Measurements from ENCODE around the gene IQCB1.

The IQCB1 gene

DNA sequence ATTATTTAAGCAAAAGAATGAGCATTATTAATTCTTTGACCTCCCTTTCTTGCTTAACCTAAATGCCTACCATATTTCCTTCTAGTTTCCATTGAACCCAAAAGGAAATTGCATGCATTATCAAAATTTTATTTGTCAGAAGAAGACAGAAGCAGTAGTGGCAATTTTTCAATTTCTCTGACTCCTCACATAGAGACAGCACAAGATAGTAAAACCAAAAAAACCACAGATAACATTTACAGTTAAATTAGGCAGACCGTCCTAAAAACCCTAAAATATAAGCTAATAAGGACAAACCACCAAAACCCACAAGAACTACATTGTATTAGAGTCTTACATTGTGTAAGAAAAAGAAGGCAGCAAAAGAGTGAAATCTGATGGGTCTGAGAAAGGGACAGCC, 112.4 kb downstream of the IQCB1 start:
- TF ChIP-seq, protein P1, sequence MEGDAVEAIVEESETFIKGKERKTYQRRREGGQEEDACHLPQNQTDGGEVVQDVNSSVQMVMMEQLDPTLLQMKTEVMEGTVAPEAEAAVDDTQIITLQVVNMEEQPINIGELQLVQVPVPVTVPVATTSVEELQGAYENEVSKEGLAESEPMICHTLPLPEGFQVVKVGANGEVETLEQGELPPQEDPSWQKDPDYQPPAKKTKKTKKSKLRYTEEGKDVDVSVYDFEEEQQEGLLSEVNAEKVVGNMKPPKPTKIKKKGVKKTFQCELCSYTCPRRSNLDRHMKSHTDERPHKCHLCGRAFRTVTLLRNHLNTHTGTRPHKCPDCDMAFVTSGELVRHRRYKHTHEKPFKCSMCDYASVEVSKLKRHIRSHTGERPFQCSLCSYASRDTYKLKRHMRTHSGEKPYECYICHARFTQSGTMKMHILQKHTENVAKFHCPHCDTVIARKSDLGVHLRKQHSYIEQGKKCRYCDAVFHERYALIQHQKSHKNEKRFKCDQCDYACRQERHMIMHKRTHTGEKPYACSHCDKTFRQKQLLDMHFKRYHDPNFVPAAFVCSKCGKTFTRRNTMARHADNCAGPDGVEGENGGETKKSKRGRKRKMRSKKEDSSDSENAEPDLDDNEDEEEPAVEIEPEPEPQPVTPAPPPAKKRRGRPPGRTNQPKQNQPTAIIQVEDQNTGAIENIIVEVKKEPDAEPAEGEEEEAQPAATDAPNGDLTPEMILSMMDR (IDR thresholded peaks at IDR 0.05; ENCODE audit: control insufficient read depth, insufficient read depth, low read depth, low read length, missing control alignments) = no peak
- DNase-seq (ENCODE audit: low read depth) = no peak
- H3K4me3 ChIP-seq (ENCODE audit: control insufficient read depth, low read depth, low read length) = no peak overlapping the region

DNA sequence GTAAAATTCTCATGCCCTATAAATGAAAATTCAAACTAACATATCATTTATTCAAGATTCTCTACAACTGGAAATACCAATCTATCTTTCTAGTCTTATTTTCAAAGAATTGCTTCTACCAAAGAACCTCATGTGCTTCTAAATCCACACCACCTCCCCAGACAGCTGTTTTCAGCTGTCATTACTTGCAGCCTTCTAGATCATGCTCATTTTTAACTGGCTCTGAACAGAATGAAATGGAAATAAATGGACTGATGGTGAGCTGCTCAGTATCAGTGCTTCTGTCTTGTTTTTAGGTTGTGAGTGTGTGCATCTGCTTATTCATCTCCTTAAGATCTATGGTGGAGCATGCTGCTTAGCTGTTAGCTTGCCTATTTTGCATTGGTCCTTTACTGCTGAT, 114.7 kb downstream of the IQCB1 start:
- no peak for DNase-seq (ENCODE audit: low read depth)
- TF ChIP-seq, protein P1 (IDR thresholded peaks at IDR 0.05; ENCODE audit: control insufficient read depth, insufficient read depth, low read depth, low read length, missing control alignments) = no peak
- H3K4me3 ChIP-seq (ENCODE audit: control insufficient read depth, low read depth, low read length) = no peak overlapping the region
